Spinal cord (tissue), 10 donors: ENCODE measurements around the gene SYPL2. TPM values are rescaled to one million over a fixed set of nuclear protein-coding genes. Genes with fewer than 3 reads are reported as not detected.

ENCODE experiments used
- DNase-seq, 6 donors: peaks; one replicate each; pipeline versions ENCODE4 v3.0.0 to v3.0.0-alpha.2; 2013 to 2015; ENCODE audit warnings: low spot score in 6 of 6, low read depth in 4 of 6
- H3K27ac ChIP-seq: one replicate; pipeline ENCODE4 v1.5.1; 2013; ENCODE audit warnings: low read depth, low read length, control low read depth
- H3K27me3 ChIP-seq: one replicate; pipeline ENCODE4 v1.6.1; 2013; ENCODE audit warnings: low read length; ENCODE audit not compliant: control insufficient read depth, insufficient read depth
- H3K36me3 ChIP-seq: one replicate; pipeline ENCODE4 v1.6.1; 2013; ENCODE audit warnings: low read length; ENCODE audit not compliant: control insufficient read depth, insufficient read depth
- H3K4me1 ChIP-seq: one replicate; pipeline ENCODE4 v1.6.1; 2013; ENCODE audit warnings: low read length; ENCODE audit not compliant: control insufficient read depth, insufficient read depth
- H3K4me3 ChIP-seq: one replicate; pipeline ENCODE4 v1.5.1; 2013; ENCODE audit warnings: low read depth, low read length, control low read depth
- H3K9me3 ChIP-seq: one replicate; pipeline ENCODE4 v1.6.1; 2013; ENCODE audit warnings: low read length; ENCODE audit not compliant: control insufficient read depth, insufficient read depth
- WGBS: methylation state at CpG from one replicate; pipeline ENCODE4 v1.1.5; 2013; ENCODE audit warnings: missing lambda C conversion rate; ENCODE audit not compliant: insufficient coverage; 5-methylcytosine and 5-hydroxymethylcytosine counted together
- polyA plus RNA-seq, 2 donors: library from polyadenylated mRNA; unstranded; fragments of 120-200 nt; gene quantifications; one replicate each; pipeline ENCODE4 v1.2.1, GENCODE V29; 2013; ENCODE audit not compliant: insufficient read length in 2 of 2
- total RNA-seq, 2 donors: library from RNA; depleted of rRNA in 1 of 2; stranded (reverse); fragments of 120-200 nt in 1 of 2; fragments of >200 nt in 1 of 2; gene quantifications; one replicate each; pipeline versions ENCODE4 v1.2.3 to v1.2.4, GENCODE V29; 2013 to 2014
- donor health status: healthy.

The SYPL2 gene
- total and polyA plus RNA-seq, 4 donors, result 0.10 to 1.1 (median 0.75) TPM

- Histone ChIP-seq H3K27me3 (peaks cover 8% of the 10 kb centered on the region), H3K36me3 (no peaks in the 10 kb centered on the region), H3K27ac (no peak overlapping the region), H3K4me1 (peaks cover 35% of the 10 kb centered on the region), H3K4me3 (no peak overlapping the region), H3K9me3 (no peaks in the 10 kb centered on the region)
- WGBS, result 77% methylated on average over 9 of the region's 14 CpGs
- DNase-seq, result peak in 1 of 6 donors; percentile 82
Measured at GRCh38 chr1:109527098-109527811, 60.9 kb downstream of the SYPL2 start.

- WGBS, result 78% methylated on average over 8 of the region's 9 CpGs
- Histone ChIP-seq H3K27me3 (peaks cover 8% of the 10 kb centered on the region), H3K4me1 (peaks cover 42% of the 10 kb centered on the region), H3K27ac (no peak overlapping the region), H3K4me3 (no peak overlapping the region), H3K9me3 (no peaks in the 10 kb centered on the region), H3K36me3 (no peaks in the 10 kb centered on the region)
- no peak for DNase-seq
Measured at GRCh38 chr1:109527846-109528695, 61.7 kb downstream of the SYPL2 start.

- Histone ChIP-seq H3K4me1 (peaks cover 42% of the 10 kb centered on the region), H3K27ac (no peak overlapping the region), H3K36me3 (no peaks in the 10 kb centered on the region), H3K9me3 (no peaks in the 10 kb centered on the region), H3K4me3 (no peak overlapping the region), H3K27me3 (peaks cover 10% of the 10 kb centered on the region)
- no peak for DNase-seq
- WGBS, result 82% methylated on average over 3 of the region's 3 CpGs
Measured at GRCh38 chr1:109528712-109529111, 62.4 kb downstream of the SYPL2 start.

DNA sequence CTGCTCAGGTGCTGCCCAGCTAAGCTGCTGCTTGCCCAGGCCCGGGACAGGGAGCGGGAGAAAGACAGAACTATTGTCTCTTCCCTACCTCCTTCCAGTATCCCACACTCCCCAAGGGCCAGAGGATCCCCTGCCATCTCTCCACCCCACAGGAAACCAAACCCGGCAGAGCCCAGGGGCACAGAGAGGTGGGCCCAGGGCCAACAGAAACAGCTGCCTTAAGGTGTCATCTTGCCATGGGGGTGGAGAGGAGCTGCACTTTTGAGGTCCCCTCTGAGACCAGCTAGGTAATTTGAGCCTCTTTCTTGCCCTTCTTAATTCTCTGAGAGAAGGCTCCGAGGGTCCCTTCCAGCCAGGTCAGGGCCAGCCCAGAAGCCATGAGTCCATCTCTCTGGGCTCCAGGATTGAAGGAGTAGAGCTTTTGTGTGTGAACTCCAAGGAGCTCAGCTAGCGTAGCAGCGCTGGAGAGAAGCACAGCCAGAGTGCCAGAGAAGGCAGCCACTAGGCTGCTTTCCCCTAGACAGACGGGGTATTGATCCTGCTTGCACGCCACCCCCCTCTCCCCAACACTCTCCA is 63.6 kb downstream of the SYPL2 start:
- no peak for DNase-seq
- H3K27me3 ChIP-seq, result peaks cover 12% of the 10 kb centered on the region
- no peaks in the 10 kb centered on the region for H3K9me3 ChIP-seq
- no peaks in the 10 kb centered on the region for H3K36me3 ChIP-seq
- H3K27ac ChIP-seq, result peak overlapping the region; percentile 35
- WGBS, result 29% methylated on average over 6 of the region's 8 CpGs
- no peak overlapping the region for H3K4me3 ChIP-seq
- H3K4me1 ChIP-seq, result peaks cover 42% of the 10 kb centered on the region

DNA sequence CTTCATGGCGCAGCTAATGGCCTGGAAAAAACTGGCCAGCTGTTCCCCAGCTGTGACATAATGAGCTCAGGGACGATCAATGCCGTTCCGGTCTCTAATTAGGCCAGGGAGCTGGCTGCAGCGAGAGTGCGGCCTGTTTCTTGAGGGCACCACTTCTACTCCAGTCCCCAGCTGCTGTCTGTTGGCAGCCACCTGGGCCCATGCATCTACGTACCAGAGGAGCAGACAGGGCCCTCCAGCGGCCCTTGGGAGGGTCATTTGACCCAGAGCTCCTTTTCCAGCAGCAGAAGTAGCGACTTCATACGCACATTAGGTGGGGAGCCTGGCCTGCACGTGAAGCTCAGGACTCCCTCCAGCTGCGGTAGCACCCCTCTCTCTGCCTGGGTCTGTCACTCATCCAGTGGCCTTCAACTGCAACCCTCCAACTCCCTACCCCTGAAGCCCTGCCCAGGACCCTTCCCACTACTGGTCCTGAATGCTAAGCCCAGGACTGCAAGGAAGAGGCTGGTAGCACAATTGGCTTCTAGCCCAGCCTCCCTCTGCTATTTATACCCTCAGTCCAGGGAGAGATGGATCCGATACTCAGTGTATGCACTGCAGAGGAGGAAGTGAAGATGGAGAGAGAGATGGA is 64.2 kb downstream of the SYPL2 start:
- WGBS, result 27% methylated on average over 12 of the region's 13 CpGs
- H3K4me1 ChIP-seq, result peaks cover 45% of the 10 kb centered on the region
- H3K36me3 ChIP-seq, result no peaks in the 10 kb centered on the region
- H3K4me3 ChIP-seq, result no peak overlapping the region
- H3K9me3 ChIP-seq, result no peaks in the 10 kb centered on the region
- H3K27ac ChIP-seq, result peak overlapping the region; percentile 35
- DNase-seq, result peak in 3 of 6 donors; percentile 55 to 91 (median 81)
- peaks cover 12% of the 10 kb centered on the region for H3K27me3 ChIP-seq

DNA sequence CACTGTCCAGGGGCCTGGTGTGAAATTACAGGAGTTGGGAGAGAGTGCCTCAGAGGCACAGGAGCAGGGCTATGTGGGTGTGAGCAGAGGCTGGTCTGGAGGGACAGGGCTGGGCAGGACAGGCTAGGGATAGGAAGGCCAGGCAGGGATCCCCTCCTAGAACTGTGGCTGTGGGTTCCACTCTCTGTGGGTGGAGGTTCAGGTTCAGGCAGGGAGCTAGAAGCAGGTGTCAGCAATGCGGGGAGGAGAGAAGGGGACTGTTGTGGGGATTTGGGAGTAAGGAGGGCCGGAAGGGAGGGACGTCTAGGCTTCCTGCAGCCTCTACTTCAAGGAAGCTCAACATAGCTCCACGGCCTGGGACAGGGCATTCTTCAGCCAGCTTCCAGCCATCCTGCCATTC is 65.0 kb downstream of the SYPL2 start:
- Histone ChIP-seq H3K36me3 (no peaks in the 10 kb centered on the region), H3K4me1 (peaks cover 53% of the 10 kb centered on the region), H3K9me3 (no peaks in the 10 kb centered on the region), H3K4me3 (no peak overlapping the region), H3K27ac (no peak overlapping the region), H3K27me3 (peaks cover 12% of the 10 kb centered on the region)
- no peak for DNase-seq
- WGBS, result 71% methylated on average over 2 of the region's 4 CpGs

Other genes starting within 250 kb of the SYPL2 start
- gene CELSR2, start 217.0 kb upstream of the SYPL2 start, total RNA-seq, result 10 to 100 TPM; 13.4 to 32.6 TPM
- gene CELSR2, start 217.0 kb upstream of the SYPL2 start, polyA plus RNA-seq, result 10 to 100 TPM; 74.2 to 77.3 TPM
- gene PSRC1, start 183.4 kb upstream of the SYPL2 start, total RNA-seq, result 10 to 100 TPM in 1 of 2 donors, 1 to 10 TPM in 1; 9.0 to 27.4 TPM
- gene PSRC1, start 183.4 kb upstream of the SYPL2 start, polyA plus RNA-seq, result 10 to 100 TPM; 36.9 to 37.1 TPM
- under 1 TPM in 1 of 2 donors, not detected in 1; 0.11 TPM for gene MYBPHL, start 159.5 kb upstream of the SYPL2 start, total RNA-seq
- gene MYBPHL, start 159.5 kb upstream of the SYPL2 start, polyA plus RNA-seq, result under 1 TPM; 0.22 to 0.68 TPM
- 10 to 100 TPM; 30.1 to 78.6 TPM for gene SORT1, start 68.6 kb upstream of the SYPL2 start, total RNA-seq
- 10 to 100 TPM; 59.1 to 65.3 TPM for gene SORT1, start 68.6 kb upstream of the SYPL2 start, polyA plus RNA-seq
- gene PSMA5, start 40.1 kb upstream of the SYPL2 start, total RNA-seq, result 10 to 100 TPM; 33.3 to 67.6 TPM
- gene PSMA5, start 40.1 kb upstream of the SYPL2 start, polyA plus RNA-seq, result 10 to 100 TPM; 69.9 to 86.0 TPM
- 1 to 10 TPM; 1.6 to 7.1 TPM for gene ATXN7L2, start 17.4 kb downstream of the SYPL2 start, total RNA-seq
- 10 to 100 TPM; 15.8 to 17.1 TPM for gene ATXN7L2, start 17.4 kb downstream of the SYPL2 start, polyA plus RNA-seq
- 1 to 10 TPM; 4.7 to 6.1 TPM for gene CYB561D1, start 27.5 kb downstream of the SYPL2 start, total RNA-seq
- gene CYB561D1, start 27.5 kb downstream of the SYPL2 start, polyA plus RNA-seq, result 1 to 10 TPM; 7.4 to 8.5 TPM
- 10 to 100 TPM; 12.6 to 18.9 TPM for gene AMIGO1, start 43.2 kb downstream of the SYPL2 start, total RNA-seq
- gene AMIGO1, start 43.2 kb downstream of the SYPL2 start, polyA plus RNA-seq, result 10 to 100 TPM; 17.7 to 18.0 TPM
- 10 to 100 TPM in 1 of 2 donors, 1 to 10 TPM in 1; 2.9 to 10.3 TPM for gene GPR61, start 73.3 kb downstream of the SYPL2 start, total RNA-seq
- gene GPR61, start 73.3 kb downstream of the SYPL2 start, polyA plus RNA-seq, result 10 to 100 TPM in 1 of 2 donors, 1 to 10 TPM in 1; 8.0 to 11.9 TPM
- 10 to 100 TPM; 10.3 to 13.0 TPM for gene GNAI3, start 82.1 kb downstream of the SYPL2 start, total RNA-seq
- gene GNAI3, start 82.1 kb downstream of the SYPL2 start, polyA plus RNA-seq, result 1 to 10 TPM; 8.4 to 9.8 TPM
- gene GNAT2, start 153.1 kb downstream of the SYPL2 start, total RNA-seq, result under 1 TPM in 1 of 2 donors, not detected in 1; 0.33 TPM
- gene GNAT2, start 153.1 kb downstream of the SYPL2 start, polyA plus RNA-seq, result not detected
- gene AMPD2, start 153.3 kb downstream of the SYPL2 start, total RNA-seq, result 10 to 100 TPM; 54.3 to 56.4 TPM
- 100 to 1,000 TPM; 100 to 113 TPM for gene AMPD2, start 153.3 kb downstream of the SYPL2 start, polyA plus RNA-seq
- 10 to 100 TPM; 24.5 to 24.7 TPM for gene GSTM4, start 189.6 kb downstream of the SYPL2 start, total RNA-seq
- gene GSTM4, start 189.6 kb downstream of the SYPL2 start, polyA plus RNA-seq, result 10 to 100 TPM; 45.0 to 48.6 TPM
- 10 to 100 TPM; 50.6 to 86.2 TPM for gene GSTM2, start 201.5 kb downstream of the SYPL2 start, total RNA-seq
- gene GSTM2, start 201.5 kb downstream of the SYPL2 start, polyA plus RNA-seq, result 100 to 1,000 TPM; 184 to 212 TPM
- 10 to 100 TPM in 1 of 2 donors, not detected in 1; 28.5 TPM for gene GSTM1, start 221.3 kb downstream of the SYPL2 start, total RNA-seq
- 1 to 10 TPM; 1.5 to 1.8 TPM for gene GSTM1, start 221.3 kb downstream of the SYPL2 start, polyA plus RNA-seq
- gene GSTM5, start 245.7 kb downstream of the SYPL2 start, total RNA-seq, result 10 to 100 TPM in 1 of 2 donors, 1 to 10 TPM in 1; 6.6 to 39.9 TPM
- gene GSTM5, start 245.7 kb downstream of the SYPL2 start, polyA plus RNA-seq, result 10 to 100 TPM; 21.0 to 37.0 TPM